Activated CD4-positive, alpha-beta memory T cell treated with anti-CD3 and anti-CD28 coated beads for 36 hours (primary cell): Measurements from ENCODE around the gene KAT2A. TPM values are rescaled to one million over a fixed set of nuclear protein-coding genes. Genes with fewer than 3 reads are reported as not detected.

ENCODE experiments used
- CTCF ChIA-PET: fragments of 350-600 bp; sonication (Branson Sonifier 250); formaldehyde crosslinking; loops from one replicate; lab custom pipeline; 2021; ENCODE audit warnings: antibody characterized with exemption, inconsistent platforms; lab: Charles Lee
- POLR2A ChIA-PET: fragments of 350-600 bp; sonication (Branson Sonifier 250); formaldehyde crosslinking; loops from one replicate; lab custom pipeline; 2021; ENCODE audit warnings: antibody characterized with exemption; lab: Charles Lee
- DNase-seq: peaks from one replicate; pipeline ENCODE4 v3.0.0-alpha.2; 2020
- H3K27ac Mint-ChIP-seq: one replicate; pipeline ENCODE4 v1.8.0; 2021; ENCODE audit warnings: mixed read lengths
- H3K27me3 Mint-ChIP-seq: one replicate; pipeline ENCODE4 v1.8.0; 2021; ENCODE audit warnings: mixed read lengths
- H3K36me3 Mint-ChIP-seq: one replicate; pipeline ENCODE4 v1.8.0; 2021; ENCODE audit warnings: mixed read lengths
- H3K4me1 Mint-ChIP-seq: one replicate; pipeline ENCODE4 v1.8.0; 2021; ENCODE audit warnings: low read depth, mixed read lengths
- H3K4me3 Mint-ChIP-seq: one replicate; pipeline ENCODE4 v1.8.0; 2021; ENCODE audit warnings: mild to moderate bottlenecking, mixed read lengths
- H3K9me3 Mint-ChIP-seq: one replicate; pipeline ENCODE4 v1.8.0; 2021; ENCODE audit warnings: mixed read lengths
- intact Hi-C: fragments of 100-400 bp; cut with micrococcal nuclease; formaldehyde crosslinking; loops from one replicate; pipeline ENCODE4 v1.15.1; 2023
- total RNA-seq, 2 experiments: library from RNA; stranded (reverse); gene quantifications; one replicate each; pipeline ENCODE4 v1.2.3, GENCODE V29; 2021

The KAT2A gene
- total RNA-seq, 2 experiments from 2014 or later = 38.6 to 41.0 TPM

DNA sequence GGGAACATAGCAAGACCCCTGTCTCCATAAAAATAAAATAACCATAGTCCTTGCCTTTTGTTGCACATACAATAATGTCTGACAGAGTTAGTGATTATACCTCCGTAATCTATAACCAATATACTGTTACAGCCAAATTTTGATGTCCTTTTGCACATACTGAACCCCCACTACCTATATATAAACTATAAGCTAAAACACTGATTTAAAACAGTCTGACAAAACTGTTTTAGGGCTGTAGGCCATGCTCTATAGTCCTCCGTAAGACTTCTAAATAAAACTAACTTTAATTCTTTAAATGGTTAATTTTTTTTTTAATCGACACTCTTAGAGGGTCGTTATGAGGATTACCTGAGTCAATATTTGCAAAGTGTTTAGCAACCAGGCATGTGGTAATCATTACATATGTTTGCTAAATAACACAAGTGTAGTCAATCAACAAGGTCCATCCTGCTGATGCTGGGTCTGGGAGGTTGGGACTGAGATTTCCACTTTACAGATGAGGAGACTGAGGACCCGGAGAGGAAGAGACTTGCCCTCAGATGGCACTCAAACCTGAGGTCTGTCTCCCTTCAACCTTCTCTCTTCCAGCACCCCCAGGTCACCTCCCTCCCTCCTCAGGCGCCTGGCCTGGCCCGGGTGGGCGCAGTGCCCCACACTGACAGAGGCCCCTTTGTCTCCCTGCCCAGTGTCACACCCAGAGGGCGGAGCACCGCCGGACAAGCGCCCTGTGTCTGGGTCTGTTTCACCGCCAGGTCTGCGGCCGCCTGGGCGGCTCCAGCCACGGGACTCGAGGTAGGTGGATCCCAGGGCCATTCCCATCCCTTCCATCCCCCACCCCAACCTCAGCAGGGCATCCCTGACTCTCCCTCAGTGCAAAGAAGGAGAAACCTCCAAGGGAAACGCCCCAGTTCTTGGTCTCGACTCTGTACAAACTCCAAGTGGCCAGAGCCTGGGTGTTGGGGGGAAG, 33.1 kb downstream of the KAT2A start:
- Mint-ChIP-seq H3K9me3 (no peaks in the 10 kb centered on the region), H3K4me3 (no peak overlapping the region), H3K27ac (no peak overlapping the region), H3K4me1 (no peaks in the 10 kb centered on the region), H3K27me3 (peaks cover 7% of the 10 kb centered on the region), H3K36me3 (no peaks in the 10 kb centered on the region)
- ChIA-PET POLR2A (no interaction called here), CTCF (interaction anchor here (0.8 to 1.9 kb wide), 3 partner anchors 13 to 299 kb away, joined by 3 to 7 read pairs (median 3); partner anchors contain the start of gene NKIRAS2)
- DNase-seq = no peak
- intact Hi-C loops = no loop called here

- no peak overlapping the region for H3K27ac Mint-ChIP-seq
- peaks cover 7% of the 10 kb centered on the region for H3K27me3 Mint-ChIP-seq
- POLR2A ChIA-PET = no interaction called here
- no peaks in the 10 kb centered on the region for H3K36me3 Mint-ChIP-seq
- intact Hi-C loops = no loop called here
- CTCF ChIA-PET = interaction anchor here (0.8 to 1.9 kb wide), 3 partner anchors 14 to 299 kb away, joined by 3 to 7 read pairs (median 3); partner anchors contain the start of gene NKIRAS2
- no peaks in the 10 kb centered on the region for H3K4me1 Mint-ChIP-seq
- no peak for DNase-seq
- no peaks in the 10 kb centered on the region for H3K9me3 Mint-ChIP-seq
- no peak overlapping the region for H3K4me3 Mint-ChIP-seq
These were observed 34.0 kb downstream of the KAT2A start for GRCh38 chr17:42087042-42087701.

DNA sequence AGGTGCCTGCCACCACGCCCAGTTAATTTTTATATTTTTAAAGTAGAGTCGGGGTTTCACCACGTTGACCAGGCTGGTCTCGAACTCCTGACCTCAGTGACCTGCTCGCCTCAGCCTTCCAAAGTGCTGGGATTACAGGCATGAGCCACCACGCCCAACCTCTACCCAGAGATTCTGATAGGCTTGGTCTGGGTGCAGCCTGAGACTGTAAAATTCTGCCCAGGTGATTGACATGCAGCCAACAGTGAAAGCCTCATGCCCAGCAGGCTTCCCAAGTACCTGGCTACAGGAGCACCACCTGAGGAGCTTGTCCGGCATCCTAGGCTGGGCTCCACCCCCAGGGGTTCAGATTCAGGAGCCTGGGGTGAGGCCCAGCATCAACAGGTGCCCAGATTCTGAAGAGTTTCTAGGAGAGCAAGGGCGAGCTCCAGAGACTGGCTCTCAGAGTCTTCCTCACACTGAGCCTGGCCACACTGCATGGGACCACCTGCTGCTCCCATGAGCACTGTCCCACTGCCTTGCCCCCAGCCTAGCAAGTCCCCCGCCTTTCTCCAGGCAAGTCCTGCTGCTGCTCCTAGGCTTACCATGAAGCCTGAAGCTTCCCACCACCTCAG, 39.5 kb downstream of the KAT2A start:
- Mint-ChIP-seq H3K9me3 (no peaks in the 10 kb centered on the region), H3K4me1 (no peaks in the 10 kb centered on the region), H3K36me3 (no peaks in the 10 kb centered on the region), H3K27ac (no peak overlapping the region), H3K27me3 (no peaks in the 10 kb centered on the region), H3K4me3 (no peak overlapping the region)
- intact Hi-C loops = no loop called here
- ChIA-PET POLR2A (no interaction called here), CTCF (no interaction called here)
- DNase-seq = no peak

GRCh38 chr17:42079541-42079940, 41.6 kb downstream of the KAT2A start:
- POLR2A ChIA-PET = no interaction called here
- Mint-ChIP-seq H3K4me3 (no peak overlapping the region), H3K36me3 (no peaks in the 10 kb centered on the region), H3K4me1 (no peaks in the 10 kb centered on the region), H3K9me3 (no peaks in the 10 kb centered on the region), H3K27me3 (no peaks in the 10 kb centered on the region), H3K27ac (no peak overlapping the region)
- CTCF ChIA-PET = no interaction called here
- intact Hi-C loops = no loop called here
- DNase-seq = no peak

DNA sequence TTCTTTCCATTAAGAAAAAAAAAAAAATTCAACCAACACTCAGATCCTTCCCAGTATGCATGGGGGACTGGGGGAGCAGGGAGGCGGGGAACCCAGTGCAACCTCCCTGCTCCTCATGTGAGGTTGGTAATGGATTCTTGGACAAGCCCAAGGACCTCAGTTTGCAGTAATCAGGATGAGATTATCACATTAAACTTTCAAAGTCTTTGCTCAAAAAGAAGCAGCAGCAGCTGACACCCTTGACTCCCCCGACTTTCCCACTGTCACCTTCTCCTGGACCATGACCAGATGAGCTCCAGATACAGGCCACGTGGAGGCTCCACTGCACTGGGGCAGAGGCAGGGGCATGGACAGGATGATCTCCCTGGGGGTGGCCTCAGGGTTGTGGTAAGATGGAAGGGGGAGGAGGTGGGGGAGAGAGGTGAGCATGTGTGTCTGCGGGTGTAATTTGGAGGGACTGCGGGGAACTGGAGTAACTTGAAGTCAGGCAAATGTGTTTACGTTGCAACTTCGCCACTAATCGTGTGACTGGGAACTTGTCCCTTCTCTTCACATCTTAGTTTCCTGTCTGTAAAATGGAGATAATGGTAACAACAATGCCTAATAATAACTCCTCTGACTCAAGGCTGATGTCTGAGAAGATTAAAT, 42.6 kb downstream of the KAT2A start:
- intact Hi-C loops = no loop called here
- no peaks in the 10 kb centered on the region for H3K4me1 Mint-ChIP-seq
- no peak for DNase-seq
- no peak overlapping the region for H3K27ac Mint-ChIP-seq
- no peak overlapping the region for H3K4me3 Mint-ChIP-seq
- no peaks in the 10 kb centered on the region for H3K36me3 Mint-ChIP-seq
- H3K27me3 Mint-ChIP-seq = peaks cover 4% of the 10 kb centered on the region
- CTCF ChIA-PET = interaction anchor here (0.6 kb wide), 1 partner anchor 406 kb away, joined by 3 read pairs; no protein-coding TSS in a partner anchor
- POLR2A ChIA-PET = no interaction called here
- H3K9me3 Mint-ChIP-seq = no peaks in the 10 kb centered on the region

DNA sequence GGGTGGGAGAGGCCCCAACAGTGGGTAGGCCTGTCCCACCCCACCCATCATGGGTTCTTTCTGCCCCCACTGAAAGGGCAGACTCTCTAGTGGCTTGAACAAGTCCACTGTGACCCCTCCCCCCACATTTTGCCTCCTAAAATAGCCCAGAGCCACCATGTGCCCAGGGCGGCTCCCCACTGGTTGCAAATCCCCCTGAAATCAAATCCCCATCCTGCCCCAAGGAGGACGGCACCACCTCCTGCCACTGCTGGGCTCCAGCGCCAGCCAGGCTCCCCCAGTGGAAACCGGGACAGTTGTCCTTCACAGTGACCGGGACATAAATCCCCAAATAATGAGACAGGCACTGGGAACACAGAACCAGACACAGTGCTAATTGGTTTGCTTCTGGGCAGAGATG, 43.4 kb downstream of the KAT2A start:
- no peak overlapping the region for H3K4me3 Mint-ChIP-seq
- peaks cover 10% of the 10 kb centered on the region for H3K27me3 Mint-ChIP-seq
- H3K9me3 Mint-ChIP-seq = no peaks in the 10 kb centered on the region
- H3K36me3 Mint-ChIP-seq = no peaks in the 10 kb centered on the region
- intact Hi-C loops = no loop called here
- CTCF ChIA-PET = interaction anchor here (1.0 to 1.8 kb wide), 2 partner anchors 10 to 12 kb away, joined by 3 to 7 read pairs; no protein-coding TSS in a partner anchor
- H3K27ac Mint-ChIP-seq = no peak overlapping the region
- no peak for DNase-seq
- POLR2A ChIA-PET = no interaction called here
- H3K4me1 Mint-ChIP-seq = no peaks in the 10 kb centered on the region

DNA sequence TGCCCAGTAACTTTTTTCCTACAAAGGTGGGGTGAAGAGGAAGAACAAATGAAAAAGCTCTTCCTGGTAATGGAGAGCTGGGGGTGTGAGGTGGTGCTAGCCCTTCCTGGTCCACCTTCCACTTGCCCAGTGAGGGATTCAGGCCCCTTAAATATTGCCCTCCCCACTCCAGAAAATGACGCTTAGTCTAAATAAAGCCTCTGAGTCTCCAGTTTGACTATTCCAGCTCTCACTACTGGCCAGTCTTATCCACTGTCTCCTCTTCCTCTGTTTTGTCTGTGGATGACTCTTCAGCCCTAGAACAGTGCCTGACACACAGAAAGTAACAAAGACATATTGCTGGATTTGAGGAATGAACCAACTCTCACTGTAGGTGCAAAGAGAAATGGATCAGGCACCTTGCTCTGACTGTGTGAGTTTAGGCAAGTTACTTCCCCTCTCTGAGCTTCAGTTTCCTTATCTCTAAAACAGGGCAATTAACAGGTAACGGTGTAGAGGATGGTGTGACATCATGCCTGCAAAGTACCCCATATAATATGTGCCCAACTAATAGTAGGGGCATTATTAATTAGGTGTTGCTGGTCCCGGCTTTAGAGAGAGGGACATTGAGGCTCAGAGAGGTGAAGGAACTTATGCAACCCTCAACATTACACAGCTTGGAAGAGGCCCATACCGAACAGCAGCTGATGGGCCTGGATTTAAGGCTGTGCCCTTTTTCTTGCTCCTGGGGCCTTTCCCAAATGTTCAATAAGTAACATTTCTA, 44.2 kb downstream of the KAT2A start:
- ChIA-PET POLR2A (no interaction called here), CTCF (interaction anchor here (0.6 to 1.8 kb wide), 3 partner anchors 9 to 12 kb away, joined by 3 to 7 read pairs (median 3); no protein-coding TSS in a partner anchor)
- intact Hi-C loops = no loop called here
- H3K27me3 Mint-ChIP-seq = peaks cover 12% of the 10 kb centered on the region
- no peaks in the 10 kb centered on the region for H3K9me3 Mint-ChIP-seq
- no peaks in the 10 kb centered on the region for H3K36me3 Mint-ChIP-seq
- H3K4me3 Mint-ChIP-seq = no peak overlapping the region
- no peak overlapping the region for H3K27ac Mint-ChIP-seq
- no peak for DNase-seq
- no peaks in the 10 kb centered on the region for H3K4me1 Mint-ChIP-seq

GRCh38 chr17:42075789-42076188, 45.4 kb downstream of the KAT2A start:
- CTCF ChIA-PET = no interaction called here

GRCh38 chr17:42072323-42073187, 48.6 kb downstream of the KAT2A start:
- POLR2A ChIA-PET = no interaction called here
- Mint-ChIP-seq H3K4me1 (no peaks in the 10 kb centered on the region), H3K27me3 (peaks cover 21% of the 10 kb centered on the region), H3K27ac (no peak overlapping the region), H3K4me3 (no peak overlapping the region), H3K9me3 (no peaks in the 10 kb centered on the region), H3K36me3 (no peaks in the 10 kb centered on the region)
- CTCF ChIA-PET = interaction anchor here (0.6 to 1.3 kb wide), 4 partner anchors 31 to 1028 kb away, joined by 3 read pairs; no protein-coding TSS in a partner anchor
- no peak for DNase-seq
- intact Hi-C loops = no loop called here

More at GRCh38 chr17:42075789-42076188, 45.4 kb downstream of the KAT2A start:
- H3K36me3 Mint-ChIP-seq = no peaks in the 10 kb centered on the region
- no peaks in the 10 kb centered on the region for H3K4me1 Mint-ChIP-seq
- POLR2A ChIA-PET = no interaction called here
- no peak for DNase-seq
- intact Hi-C loops = no loop called here
- H3K9me3 Mint-ChIP-seq = no peaks in the 10 kb centered on the region
- peaks cover 21% of the 10 kb centered on the region for H3K27me3 Mint-ChIP-seq
- H3K27ac Mint-ChIP-seq = no peak overlapping the region
- no peak overlapping the region for H3K4me3 Mint-ChIP-seq

DNA sequence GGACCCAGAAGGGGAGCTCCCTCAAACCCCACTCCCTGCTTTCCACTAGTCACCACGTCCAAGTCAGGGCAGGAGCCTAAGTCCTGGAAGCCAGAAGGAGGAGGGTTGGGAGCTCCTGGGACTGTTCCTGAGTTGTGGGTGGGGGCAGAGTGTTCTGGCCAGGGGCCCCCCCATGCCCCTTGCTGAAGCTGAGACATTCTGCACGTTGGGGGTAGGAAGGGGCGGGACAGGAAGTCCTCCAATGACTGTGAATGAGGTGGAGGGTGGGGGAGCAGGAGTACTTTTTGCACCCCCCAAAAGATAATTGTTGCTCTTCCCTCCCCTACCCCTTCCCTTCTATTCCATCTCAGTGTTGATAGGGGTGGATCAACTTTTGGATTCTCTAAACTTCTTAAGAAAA, 49.4 kb downstream of the KAT2A start:
- Mint-ChIP-seq H3K27me3 (peaks cover 21% of the 10 kb centered on the region), H3K4me1 (no peaks in the 10 kb centered on the region), H3K4me3 (no peak overlapping the region), H3K36me3 (no peaks in the 10 kb centered on the region), H3K9me3 (no peaks in the 10 kb centered on the region), H3K27ac (no peak overlapping the region)
- no peak for DNase-seq
- intact Hi-C loops = no loop called here
- POLR2A ChIA-PET = no interaction called here
- CTCF ChIA-PET = interaction anchor here (0.6 to 1.3 kb wide), 6 partner anchors 23 to 1029 kb away, joined by 3 to 4 read pairs (median 3); no protein-coding TSS in a partner anchor
